Adipocyte (in vitro differentiated cells): ENCODE results near the gene CMBL.

Experiments used
- DNase-seq: peaks from one replicate; pipeline ENCODE4 v3.0.0-alpha.2; 2015; ENCODE audit warnings: low read depth
- H3K27me3 ChIP-seq: replicated peaks from 2 replicates; pipeline ENCODE4 v1.7.0; 2013; ENCODE audit warnings: mild to moderate bottlenecking, low read length, moderate library complexity; ENCODE audit not compliant: control insufficient read depth, insufficient read depth
- H3K36me3 ChIP-seq: 2 replicates; pipeline ENCODE4 v1.7.0; 2013; ENCODE audit warnings: low read length, mild to moderate bottlenecking, moderate library complexity; ENCODE audit not compliant: control insufficient read depth, insufficient read depth, severe bottlenecking
- H3K4me1 ChIP-seq: 2 replicates; pipeline ENCODE4 v1.7.0; 2013; ENCODE audit warnings: mild to moderate bottlenecking, low read length, moderate library complexity; ENCODE audit not compliant: control insufficient read depth, insufficient read depth
- H3K4me3 ChIP-seq: 2 replicates; pipeline ENCODE4 v1.7.0; 2013; ENCODE audit warnings: mild to moderate bottlenecking, low read length, moderate library complexity
- H3K9ac ChIP-seq: 2 replicates; pipeline ENCODE4 v1.7.0; 2013; ENCODE audit warnings: mild to moderate bottlenecking, low read length, moderate library complexity
- H3K9me3 ChIP-seq: 2 replicates; pipeline ENCODE4 v1.7.0; 2013; ENCODE audit warnings: mild to moderate bottlenecking, low read length, moderate library complexity; ENCODE audit not compliant: control insufficient read depth

The CMBL gene

DNA sequence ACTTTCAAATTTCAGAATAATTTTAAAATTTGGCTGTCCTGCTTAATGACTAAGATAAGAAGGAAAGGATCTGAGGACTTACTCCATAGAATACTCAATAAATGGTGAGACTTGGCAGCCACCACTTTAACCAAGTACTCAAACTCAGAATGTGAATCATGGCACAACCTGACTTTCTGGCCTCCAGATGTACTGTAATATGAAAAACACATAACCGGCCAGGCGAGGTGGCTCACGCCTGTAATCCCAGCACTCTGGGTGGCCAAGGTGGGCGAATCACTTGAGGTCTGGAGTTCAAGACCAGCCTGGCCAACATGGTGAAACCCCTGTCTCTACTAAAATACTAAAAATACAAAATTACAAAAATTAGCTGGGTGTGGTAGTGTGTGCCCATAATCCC is 35.8 kb upstream of the CMBL start:
- no peaks in the 10 kb centered on the region for H3K4me1 ChIP-seq
- H3K4me3 ChIP-seq: no peak overlapping the region
- H3K36me3 ChIP-seq: no peaks in the 10 kb centered on the region
- peaks cover 4% of the 10 kb centered on the region for H3K27me3 ChIP-seq
- no peak for DNase-seq
- H3K9ac ChIP-seq: no peak overlapping the region
- H3K9me3 ChIP-seq: no peaks in the 10 kb centered on the region

DNA sequence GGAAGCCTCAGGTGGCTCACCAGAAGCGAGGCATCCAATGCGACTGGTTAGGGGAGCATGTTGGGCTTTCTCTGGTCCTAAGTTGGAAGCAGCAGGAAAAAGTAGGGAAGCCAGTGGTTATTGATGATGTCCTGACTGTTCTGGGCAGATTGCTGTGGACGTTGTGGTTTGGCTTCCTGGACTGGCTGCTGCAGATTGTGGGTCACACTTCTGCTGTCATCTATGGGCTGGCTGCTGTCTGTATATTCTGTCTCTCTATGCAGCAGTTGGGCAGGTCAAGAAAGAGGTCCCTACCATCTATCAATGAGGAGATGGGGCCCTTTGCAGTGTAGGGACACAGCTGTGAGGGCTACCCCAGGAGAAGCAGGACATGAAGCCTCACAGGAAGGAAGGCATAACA is 32.3 kb upstream of the CMBL start:
- no peak overlapping the region for H3K4me3 ChIP-seq
- DNase-seq: no peak

DNA sequence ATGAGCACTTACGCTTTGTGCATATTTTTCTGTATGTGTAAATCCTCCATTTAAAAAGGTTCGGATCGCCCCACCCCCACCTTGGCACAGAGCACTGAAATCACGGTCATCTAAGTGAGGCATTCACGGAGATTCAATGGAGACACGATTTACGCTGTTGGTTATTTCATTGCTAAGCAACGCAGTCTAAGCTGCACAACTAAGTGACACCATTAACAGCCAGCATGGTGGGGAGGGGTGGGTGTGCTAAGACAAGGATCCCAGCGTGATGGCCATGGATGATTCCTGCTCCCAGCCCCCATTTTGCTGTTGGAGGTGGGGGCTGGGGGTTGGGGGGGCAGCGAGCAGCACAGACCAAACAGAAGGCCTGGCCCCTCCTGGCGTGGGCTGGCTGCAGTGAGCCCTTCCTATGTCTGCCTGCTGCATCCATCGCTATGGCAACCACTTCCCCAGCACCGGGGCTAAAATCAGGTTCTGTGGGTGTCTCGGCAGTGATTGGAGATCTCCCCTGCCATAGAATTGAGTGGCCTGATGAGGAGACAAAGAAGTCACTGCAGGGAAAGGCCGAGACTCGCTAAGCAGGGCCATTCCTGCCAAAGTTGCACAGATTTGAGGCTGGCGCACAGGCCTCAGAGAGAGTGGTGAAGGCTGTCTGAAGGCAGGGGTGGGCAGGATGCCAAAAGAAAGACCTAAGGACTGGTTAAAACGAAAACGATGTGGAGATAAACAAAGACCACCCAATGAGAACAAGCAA is 31.5 kb upstream of the CMBL start:
- H3K36me3 ChIP-seq: no peaks in the 10 kb centered on the region
- DNase-seq: no peak
- H3K4me3 ChIP-seq: no peak overlapping the region
- no peak overlapping the region for H3K9ac ChIP-seq
- peaks cover 4% of the 10 kb centered on the region for H3K27me3 ChIP-seq
- H3K4me1 ChIP-seq: no peaks in the 10 kb centered on the region
- H3K9me3 ChIP-seq: no peaks in the 10 kb centered on the region

More for the DNA sequence above, 32.3 kb upstream of the CMBL start:
- H3K4me1 ChIP-seq: no peaks in the 10 kb centered on the region
- H3K9me3 ChIP-seq: no peaks in the 10 kb centered on the region
- peaks cover 4% of the 10 kb centered on the region for H3K27me3 ChIP-seq
- no peak overlapping the region for H3K9ac ChIP-seq
- no peaks in the 10 kb centered on the region for H3K36me3 ChIP-seq

DNA sequence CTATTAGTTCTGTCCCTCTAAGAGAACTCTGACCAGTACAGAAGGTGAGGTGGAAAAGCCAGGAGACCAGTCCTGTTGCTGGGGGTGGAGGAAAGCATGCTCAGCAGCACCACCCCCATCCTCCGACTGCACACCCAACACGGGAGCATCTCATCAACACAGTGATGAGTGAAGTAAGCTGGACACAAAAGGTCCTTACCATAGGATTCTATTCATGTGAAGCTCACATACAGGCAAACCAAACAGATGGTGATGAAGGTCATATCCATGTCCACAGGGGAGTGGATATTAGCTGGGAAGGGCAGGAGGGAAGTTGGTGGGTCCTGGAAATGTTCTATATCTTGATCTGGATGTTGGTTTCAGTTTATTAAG is 31.0 kb upstream of the CMBL start:
- Histone ChIP-seq H3K4me3 (no peak overlapping the region), H3K9ac (no peak overlapping the region), H3K36me3 (no peaks in the 10 kb centered on the region), H3K9me3 (no peaks in the 10 kb centered on the region), H3K4me1 (no peaks in the 10 kb centered on the region), H3K27me3 (peaks cover 4% of the 10 kb centered on the region)
- no peak for DNase-seq

DNA sequence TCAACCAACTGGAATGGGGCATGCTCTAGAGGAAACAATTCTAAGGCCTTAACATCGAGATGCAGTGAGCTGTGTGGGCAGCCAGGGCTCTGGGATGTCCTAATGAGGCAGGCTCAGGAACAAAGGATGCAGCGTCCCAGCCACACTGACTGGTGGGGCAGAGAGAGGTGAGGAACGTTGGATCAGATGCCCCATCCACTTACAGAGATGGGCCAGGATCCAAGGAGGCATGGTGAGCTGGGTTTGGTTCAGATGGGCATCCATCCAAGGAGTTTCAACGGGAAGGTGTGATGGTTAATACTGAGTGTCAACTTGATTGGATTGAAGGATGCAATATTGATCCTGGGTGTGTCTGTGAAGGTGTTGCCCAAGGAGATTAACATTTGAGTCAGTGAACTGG is 30.3 kb upstream of the CMBL start:
- H3K9ac ChIP-seq: no peak overlapping the region
- H3K4me1 ChIP-seq: peaks cover 5% of the 10 kb centered on the region
- peaks cover 4% of the 10 kb centered on the region for H3K27me3 ChIP-seq
- no peaks in the 10 kb centered on the region for H3K36me3 ChIP-seq
- H3K9me3 ChIP-seq: no peaks in the 10 kb centered on the region
- DNase-seq: no peak
- H3K4me3 ChIP-seq: no peak overlapping the region

GRCh38 chr5:10337107-10337506 is 29.4 kb upstream of the CMBL start:
- Histone ChIP-seq H3K4me1 (peaks cover 11% of the 10 kb centered on the region), H3K27me3 (peaks cover 4% of the 10 kb centered on the region), H3K9me3 (no peaks in the 10 kb centered on the region), H3K9ac (no peak overlapping the region), H3K36me3 (no peaks in the 10 kb centered on the region), H3K4me3 (no peak overlapping the region)
- DNase-seq: no peak

DNA sequence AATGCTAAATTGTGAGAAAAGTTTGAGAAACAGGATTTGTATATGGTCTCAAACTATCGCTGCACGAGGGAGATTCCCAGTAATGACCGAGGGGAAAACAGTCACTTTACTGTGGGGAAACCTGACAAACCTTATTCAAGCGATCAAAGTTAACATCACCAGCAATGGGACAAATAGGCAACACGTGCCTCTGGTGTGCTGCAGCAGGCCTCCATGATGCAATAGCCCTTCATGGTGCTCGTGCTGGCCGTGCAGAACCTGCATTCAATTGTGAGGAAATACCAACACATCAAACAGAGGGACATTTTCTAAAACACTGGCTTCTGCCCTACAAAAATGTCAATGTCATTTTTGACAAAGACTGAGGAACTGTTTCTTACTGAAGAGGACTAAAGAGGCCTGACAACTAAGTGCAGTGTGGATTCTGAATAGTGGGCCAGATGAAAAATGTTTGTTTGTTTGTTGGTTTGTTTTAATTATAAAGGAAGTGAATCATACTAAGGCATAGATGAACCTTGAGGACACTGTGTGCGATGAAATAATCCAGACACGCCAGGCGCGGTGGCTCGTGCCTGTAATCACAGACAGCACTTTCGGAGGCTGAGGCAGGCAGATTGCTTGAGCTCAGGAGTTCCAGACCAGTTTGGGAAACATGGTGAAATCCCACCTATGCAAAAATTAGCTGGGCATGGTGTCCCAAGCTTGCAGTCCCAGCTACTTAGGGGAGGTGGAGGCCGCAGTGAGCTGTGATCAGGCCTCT is 28.2 kb upstream of the CMBL start:
- Histone ChIP-seq H3K36me3 (no peaks in the 10 kb centered on the region), H3K9ac (no peak overlapping the region), H3K4me3 (no peak overlapping the region), H3K4me1 (peaks cover 23% of the 10 kb centered on the region), H3K27me3 (peaks cover 4% of the 10 kb centered on the region), H3K9me3 (no peaks in the 10 kb centered on the region)
- no peak for DNase-seq

GRCh38 chr5:10334831-10335230 is 27.1 kb upstream of the CMBL start:
- peaks cover 33% of the 10 kb centered on the region for H3K4me1 ChIP-seq
- H3K27me3 ChIP-seq: peaks cover 4% of the 10 kb centered on the region
- no peak overlapping the region for H3K4me3 ChIP-seq
- H3K36me3 ChIP-seq: no peaks in the 10 kb centered on the region
- H3K9ac ChIP-seq: no peak overlapping the region
- DNase-seq: no peak
- H3K9me3 ChIP-seq: no peaks in the 10 kb centered on the region

DNA sequence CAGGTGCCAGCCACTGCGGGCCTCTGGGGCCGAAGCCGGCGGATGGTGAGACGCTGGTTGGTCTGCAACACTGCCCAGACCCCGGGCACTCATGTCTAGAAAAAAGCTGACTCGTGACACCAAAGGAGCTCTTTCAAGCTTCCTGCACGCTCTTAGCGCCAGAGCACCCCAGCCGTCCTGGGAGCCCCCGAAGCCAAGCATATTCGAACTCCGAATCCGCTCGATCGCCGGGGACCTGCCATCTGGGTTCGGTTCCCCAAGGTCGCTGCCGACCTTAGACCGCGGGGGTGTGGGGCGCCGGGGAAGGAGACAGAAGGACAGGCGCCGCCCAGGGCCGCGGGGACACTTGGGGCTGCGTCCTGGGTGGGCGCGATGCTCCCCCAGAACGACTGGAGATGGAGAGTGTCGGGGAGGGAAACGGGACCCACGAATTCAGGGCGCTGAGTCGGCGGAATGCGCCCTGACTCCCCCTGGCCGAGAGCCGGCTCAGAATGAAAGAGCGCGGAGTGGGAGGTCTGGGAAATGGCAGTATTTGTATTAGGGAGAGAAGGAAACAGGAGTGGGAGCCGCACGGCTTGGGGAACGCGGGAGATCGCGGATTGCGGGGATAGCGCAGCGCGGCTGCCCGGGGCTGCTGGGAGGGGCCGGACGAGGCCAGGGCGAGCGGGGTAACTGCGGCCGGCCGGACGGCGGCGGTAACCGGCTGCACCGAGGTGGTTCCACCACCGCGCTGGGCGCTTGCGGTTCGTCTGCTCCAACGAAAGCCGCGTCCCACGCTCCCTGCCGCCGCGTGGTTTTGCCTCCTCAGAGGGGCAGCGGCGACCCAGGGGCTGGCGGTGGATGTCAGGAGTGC is 25.7 kb upstream of the CMBL start:
- H3K4me1 ChIP-seq: peaks cover 47% of the 10 kb centered on the region
- H3K9me3 ChIP-seq: no peaks in the 10 kb centered on the region
- no peaks in the 10 kb centered on the region for H3K27me3 ChIP-seq
- H3K9ac ChIP-seq: peak overlapping the region; percentile 89
- peak; percentile 61 for DNase-seq
- no peaks in the 10 kb centered on the region for H3K36me3 ChIP-seq
- H3K4me3 ChIP-seq: peak overlapping the region; percentile 85

GRCh38 chr5:10332301-10332700 is 24.6 kb upstream of the CMBL start:
- Histone ChIP-seq H3K27me3 (no peaks in the 10 kb centered on the region), H3K4me3 (no peak overlapping the region), H3K36me3 (no peaks in the 10 kb centered on the region), H3K9me3 (no peaks in the 10 kb centered on the region), H3K9ac (no peak overlapping the region), H3K4me1 (peaks cover 49% of the 10 kb centered on the region)
- DNase-seq: no peak

DNA sequence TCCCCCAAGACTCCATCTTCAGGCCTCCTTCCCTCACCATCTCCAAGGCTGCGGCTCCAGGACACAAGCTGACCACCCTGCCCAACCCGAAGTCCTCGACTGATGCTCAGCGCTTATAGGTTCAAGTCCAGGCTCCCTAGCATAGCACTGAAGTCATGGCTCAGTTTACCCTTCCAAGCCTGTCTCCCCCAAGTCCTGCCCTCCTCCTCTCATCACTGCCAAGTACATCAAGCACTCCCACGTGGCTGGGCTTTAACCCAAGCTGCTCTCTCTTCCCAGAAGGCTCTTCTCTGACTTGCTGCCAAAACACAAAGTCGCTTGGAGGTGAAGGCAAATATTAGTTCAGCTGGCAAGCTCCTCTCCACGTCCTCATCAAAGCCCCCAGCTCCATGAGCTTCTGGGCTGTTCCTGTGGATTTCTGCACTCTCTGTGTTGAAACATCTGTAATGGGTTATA is 23.7 kb upstream of the CMBL start:
- Histone ChIP-seq H3K4me3 (peak overlapping the region; percentile 57), H3K36me3 (no peaks in the 10 kb centered on the region), H3K9ac (peak overlapping the region; percentile 64), H3K27me3 (no peaks in the 10 kb centered on the region), H3K4me1 (peaks cover 49% of the 10 kb centered on the region), H3K9me3 (no peaks in the 10 kb centered on the region)
- DNase-seq: peak; percentile 68
